Measurements from ENCODE around the gene SERPINA4. TPM values are rescaled to one million over a fixed set of nuclear protein-coding genes. Genes with fewer than 3 reads are reported as not detected.

Gene SERPINA4
- total RNA-seq, 1 experiment from 2014 or later, result not detected

DNA sequence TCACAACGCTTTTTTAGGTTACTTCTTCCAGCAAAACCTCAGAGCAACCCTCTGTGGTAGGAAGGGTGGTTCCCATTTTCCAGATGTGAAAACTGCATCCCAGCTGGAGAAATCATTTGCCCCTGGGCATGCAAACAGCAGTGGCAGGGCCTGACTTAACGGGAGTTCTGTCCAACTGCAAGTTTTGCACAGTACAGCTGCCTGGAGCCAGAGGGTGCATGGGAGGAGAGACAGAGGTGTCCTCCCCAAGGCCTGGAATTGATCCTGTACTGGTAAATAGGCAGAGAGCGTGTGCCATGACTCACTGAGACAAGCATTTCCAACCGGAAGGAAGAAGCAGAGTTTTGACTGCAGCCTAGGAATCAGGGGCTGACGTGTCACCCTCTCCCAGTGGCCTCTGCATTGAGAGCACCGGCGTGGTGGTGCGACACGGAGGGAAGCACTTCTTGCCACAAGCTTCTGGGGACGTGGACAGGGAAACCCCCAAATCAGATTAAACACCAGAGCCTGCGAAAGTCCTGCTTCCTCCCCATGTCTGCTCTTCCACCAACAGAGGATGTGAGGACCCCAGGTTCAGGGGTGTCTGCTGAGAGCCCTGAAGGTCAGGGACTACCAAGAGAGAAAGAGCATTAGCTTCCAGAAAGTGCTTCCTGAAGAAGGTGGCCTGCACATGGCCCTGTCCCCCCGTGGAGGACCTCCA, 19.0 kb upstream of the SERPINA4 start:
- no peak overlapping the region for H2BK5ac ChIP-seq (ENCODE audit: insufficient read length, low read length)
- H3K27ac Mint-ChIP-seq, result no peak overlapping the region
- H3K9ac ChIP-seq (ENCODE audit: extremely low read depth, insufficient read length, low read length), result no peak overlapping the region
- no peak overlapping the region for H2AK5ac ChIP-seq (ENCODE audit: insufficient read length, low read length)
- no peaks in the 10 kb centered on the region for H4K20me1 ChIP-seq (ENCODE audit: control insufficient read depth, insufficient read depth, insufficient read length)
- H3K9me3 Mint-ChIP-seq, result no peaks in the 10 kb centered on the region; a peak in 1 of 5 replicates
- H3K4ac ChIP-seq (ENCODE audit: low read depth, low read length), result no peak overlapping the region
- H2BK12ac ChIP-seq (ENCODE audit: insufficient read length, low read depth, low read length), result no peak overlapping the region
- peaks cover 3% of the 10 kb centered on the region; the same call in 1 of the 2 replicates for H3K27me3 Mint-ChIP-seq (ENCODE audit: low read depth)
- H3K14ac ChIP-seq (ENCODE audit: insufficient read depth, low read length), result no peak overlapping the region; the same call in 1 of the 2 replicates
- no peak for DNase-seq
- no peak overlapping the region for H2BK15ac ChIP-seq (ENCODE audit: low read depth, low read length)
- peaks cover 1% of the 10 kb centered on the region; the same call in 1 of the 2 replicates for H3K4me1 ChIP-seq (ENCODE audit: insufficient read depth, low read length)
- no peak overlapping the region for H2BK120ac ChIP-seq (ENCODE audit: low read depth, low read length, poor library complexity, severe bottlenecking)
- H3K27ac ChIP-seq (ENCODE audit: insufficient read length, low read depth, low read length), result no peak overlapping the region
- WGBS (ENCODE audit: extremely low coverage, insufficient read length, low lambda C conversion rate), result no CpG with 5 or more reads among the region's 12 CpGs
- H3T11ph ChIP-seq (ENCODE audit: low read length), result no peak overlapping the region
- H4K91ac ChIP-seq (ENCODE audit: insufficient read length, low read depth, low read length), result no peak overlapping the region
- no peaks in the 10 kb centered on the region for H3K79me1 ChIP-seq (ENCODE audit: insufficient read depth, low read depth, low read length, poor library complexity, severe bottlenecking)
- H3K36me3 Mint-ChIP-seq (ENCODE audit: insufficient read depth in 1 of 3, low read depth in 3 of 3), result no peaks in the 10 kb centered on the region
- no peak overlapping the region for H4K8ac ChIP-seq (replicated peaks; ENCODE audit: insufficient read length, low read depth, low read length)
- no peak overlapping the region for H3K4me2 ChIP-seq (ENCODE audit: insufficient read depth, insufficient read length, low read length)
- H3K18ac ChIP-seq (ENCODE audit: insufficient read length, low read depth, low read length), result peak overlapping the region; percentile 3
- no peaks in the 10 kb centered on the region for H3K9me3 ChIP-seq (ENCODE audit: control insufficient read depth, low read depth, low read length)
- no peaks in the 10 kb centered on the region for H3K27me3 ChIP-seq (ENCODE audit: insufficient read depth, low read length)
- H4K5ac ChIP-seq (ENCODE audit: insufficient read length, low read depth, low read length), result no peak overlapping the region
- no peak overlapping the region for H3K23ac ChIP-seq (ENCODE audit: insufficient read length, low read depth, low read length)
- H2AFZ ChIP-seq (ENCODE audit: low read length), result no peak overlapping the region
- H3K4me3 Mint-ChIP-seq, result no peak overlapping the region
- TF ChIP-seq, protein P1, sequence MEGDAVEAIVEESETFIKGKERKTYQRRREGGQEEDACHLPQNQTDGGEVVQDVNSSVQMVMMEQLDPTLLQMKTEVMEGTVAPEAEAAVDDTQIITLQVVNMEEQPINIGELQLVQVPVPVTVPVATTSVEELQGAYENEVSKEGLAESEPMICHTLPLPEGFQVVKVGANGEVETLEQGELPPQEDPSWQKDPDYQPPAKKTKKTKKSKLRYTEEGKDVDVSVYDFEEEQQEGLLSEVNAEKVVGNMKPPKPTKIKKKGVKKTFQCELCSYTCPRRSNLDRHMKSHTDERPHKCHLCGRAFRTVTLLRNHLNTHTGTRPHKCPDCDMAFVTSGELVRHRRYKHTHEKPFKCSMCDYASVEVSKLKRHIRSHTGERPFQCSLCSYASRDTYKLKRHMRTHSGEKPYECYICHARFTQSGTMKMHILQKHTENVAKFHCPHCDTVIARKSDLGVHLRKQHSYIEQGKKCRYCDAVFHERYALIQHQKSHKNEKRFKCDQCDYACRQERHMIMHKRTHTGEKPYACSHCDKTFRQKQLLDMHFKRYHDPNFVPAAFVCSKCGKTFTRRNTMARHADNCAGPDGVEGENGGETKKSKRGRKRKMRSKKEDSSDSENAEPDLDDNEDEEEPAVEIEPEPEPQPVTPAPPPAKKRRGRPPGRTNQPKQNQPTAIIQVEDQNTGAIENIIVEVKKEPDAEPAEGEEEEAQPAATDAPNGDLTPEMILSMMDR (conservative IDR thresholded peaks at IDR 0.05), result no peak
- H2BK20ac ChIP-seq (ENCODE audit: low read depth, low read length, poor library complexity, severe bottlenecking), result no peak overlapping the region
- no peaks in the 10 kb centered on the region for H3K23me2 ChIP-seq (ENCODE audit: insufficient read length, low read depth, low read length, poor library complexity, severe bottlenecking)
- peaks cover 22 to 37% of the 10 kb centered on the region in 2 experiments for H3K4me1 Mint-ChIP-seq
- H3K56ac ChIP-seq (ENCODE audit: insufficient read length, low read depth, low read length), result no peak overlapping the region
- no peaks in the 10 kb centered on the region for H3K79me2 ChIP-seq (ENCODE audit: insufficient read depth, low read length)

Data from H9 (cell line).